SK-N-SH (cell line): ENCODE data around the gene LMF1. TPM values are rescaled to one million over a fixed set of nuclear protein-coding genes. Genes with fewer than 3 reads are reported as not detected.

Experiments
- CTCF ChIA-PET: fragments of 300-600, 350-600 bp; formaldehyde crosslinking; extraction: SDS; loops from one replicate; lab custom pipeline; 2021; lab: Yijun Ruan, JAX
- POLR2A ChIA-PET: fragments of 350-600 bp; sonication (Branson Sonifier 250); formaldehyde crosslinking; extraction: SDS; loops from one replicate; lab custom pipeline; 2020; ENCODE audit warnings: antibody characterized with exemption, inconsistent platforms; lab: Yijun Ruan, JAX
- DNase-seq: peaks from one replicate; pipeline ENCODE4 v3.0.0; 2012
- H2AFZ ChIP-seq: fragments of 200-600 bp; sonication (generic); 2 replicates; pipeline ENCODE4 v1.8.1; 2016; ENCODE audit warnings: antibody characterized with exemption, mild to moderate bottlenecking, low read depth
- H3F3A ChIP-seq: fragments of 200-600 bp; sonication (generic); replicated peaks from 2 replicates; pipeline ENCODE3; 2016; ENCODE audit warnings: antibody characterized with exemption, mild to moderate bottlenecking; ENCODE audit not compliant: insufficient read depth
- H3K27ac ChIP-seq, 2 experiments: fragments of 200-500 bp in 1 of 2; fragments of 200-600 bp in 1 of 2; sonication (Bioruptor generic) in 1 of 2; sonication (generic), shearing (Covaris generic) in 1 of 2; 2 replicates each; pipeline versions ENCODE4 v1.5.1 to v1.6.1; 2014 to 2016; ENCODE audit warnings: low read depth in 2 of 2, inconsistent platforms in 1 of 2, low read length in 1 of 2, mild to moderate bottlenecking in 1 of 2, mixed read lengths in 1 of 2
- H3K27me3 ChIP-seq: fragments of 200-600 bp; sonication (generic), shearing (Covaris generic); 2 replicates; pipeline ENCODE4 v1.6.1; 2016; ENCODE audit warnings: mixed run types; ENCODE audit not compliant: insufficient read depth
- H3K36me3 ChIP-seq, 2 experiments: fragments of 200-500 bp in 1 of 2; fragments of 200-600 bp in 1 of 2; sonication (Bioruptor generic) in 1 of 2; sonication (generic) in 1 of 2; replicated peaks in 1 of 2; 2 replicates each; pipeline versions ENCODE3 to v1.5.1; 2014 to 2016; ENCODE audit warnings: low read length in 1 of 2, mild to moderate bottlenecking in 1 of 2; ENCODE audit not compliant: insufficient read depth in 2 of 2, control insufficient read depth in 1 of 2
- H3K4me1 ChIP-seq, 2 experiments: fragments of 200-500 bp in 1 of 2; fragments of 200-600 bp in 1 of 2; sonication (Bioruptor generic) in 1 of 2; sonication (generic), shearing (Covaris generic) in 1 of 2; 2 replicates each; pipeline versions ENCODE4 v1.5.1 to v1.6.1; 2014 to 2016; ENCODE audit warnings: low read depth in 1 of 2, low read length in 1 of 2, mixed run types in 1 of 2; ENCODE audit not compliant: insufficient read depth in 2 of 2, control insufficient read depth in 1 of 2
- H3K4me2 ChIP-seq: fragments of 200-600 bp; sonication (generic), shearing (Covaris generic); 2 replicates; pipeline ENCODE4 v1.6.1; 2017; ENCODE audit warnings: mixed run types
- H3K4me3 ChIP-seq, 2 experiments: fragments of 200-500 bp in 1 of 2; fragments of 200-600 bp in 1 of 2; sonication (Bioruptor generic) in 1 of 2; sonication (generic), shearing (Covaris generic) in 1 of 2; 2 replicates each; pipeline versions ENCODE4 v1.5.1 to v1.8.1; 2014 to 2016; ENCODE audit warnings: low read depth in 2 of 2, inconsistent platforms in 1 of 2, low read length in 1 of 2, mild to moderate bottlenecking in 1 of 2, mixed read lengths in 1 of 2, moderate library complexity in 1 of 2
- H3K79me2 ChIP-seq: fragments of 200-600 bp; sonication (generic); 2 replicates; pipeline ENCODE4 v1.8.1; 2017; ENCODE audit warnings: mild to moderate bottlenecking; ENCODE audit not compliant: insufficient read depth
- H3K9ac ChIP-seq: fragments of 200-600 bp; sonication (generic); 2 replicates; pipeline ENCODE4 v1.6.1; 2017; ENCODE audit warnings: mixed run types
- H3K9me2 ChIP-seq: fragments of 200-600 bp; sonication (generic); 2 replicates; pipeline ENCODE4 v1.6.1; 2017; ENCODE audit warnings: mixed run types
- H3K9me3 ChIP-seq: fragments of 200-600 bp; sonication (generic); 2 replicates; pipeline ENCODE4 v1.6.1; 2017; ENCODE audit warnings: mixed run types, mild to moderate bottlenecking, moderate library complexity
- H4K20me1 ChIP-seq: fragments of 200-600 bp; sonication (generic); 2 replicates; pipeline ENCODE4 v1.6.1; 2017; ENCODE audit warnings: mild to moderate bottlenecking, mixed run types; ENCODE audit not compliant: insufficient read depth
- FOSL2 ChIP-seq: IDR thresholded peaks from 2 replicates; pipeline ENCODE4 v1.4.0; 2012; ENCODE audit warnings: low read depth, mild to moderate bottlenecking, moderate library complexity, borderline replicate concordance
- FOXJ3 ChIP-seq: sonication (generic); formaldehyde crosslinking; IDR thresholded peaks from 2 replicates; pipeline ENCODE4 v1.5.1; 2020; ENCODE audit warnings: mild to moderate bottlenecking, missing genetic modification reagents
- FOXM1 ChIP-seq: IDR thresholded peaks from 2 replicates; pipeline ENCODE4 v1.4.0; 2012; ENCODE audit warnings: low read depth, mild to moderate bottlenecking
- GABPA ChIP-seq: IDR thresholded peaks from 2 replicates; pipeline ENCODE4 v1.4.0; 2012; ENCODE audit warnings: low read depth, mild to moderate bottlenecking
- MXI1 ChIP-seq: IDR thresholded peaks from 2 replicates; pipeline ENCODE4 v1.6.1; 2012; ENCODE audit warnings: mild to moderate bottlenecking, low read depth, low read length, improper control_type of control experiment
- NFIC ChIP-seq: IDR thresholded peaks from 2 replicates; pipeline ENCODE4 v1.4.0; 2012; ENCODE audit warnings: borderline replicate concordance
- POLR2AphosphoS5 ChIP-seq: IDR thresholded peaks from 2 replicates; pipeline ENCODE4 v1.6.1; 2012; ENCODE audit warnings: low read depth, low read length
- RAD21 ChIP-seq: IDR thresholded peaks from 2 replicates; pipeline ENCODE4 v1.6.1; 2012; ENCODE audit warnings: mild to moderate bottlenecking, low read length
- RXRA ChIP-seq: IDR thresholded peaks from 2 replicates; pipeline ENCODE4 v1.4.0; 2012; ENCODE audit warnings: low read depth, mild to moderate bottlenecking, borderline replicate concordance
- TCF12 ChIP-seq: IDR thresholded peaks from 2 replicates; pipeline ENCODE4 v1.4.0; 2012
- WGBS: methylation state at CpG from one replicate; pipeline ENCODE4 v1.1.6; 2017; ENCODE audit warnings: low lambda C conversion rate; 5-methylcytosine and 5-hydroxymethylcytosine counted together
- polyA plus RNA-seq, 3 experiments: library from polyadenylated mRNA; depleted of rRNA; stranded (reverse); fragments of >200 nt; gene quantifications; 2 replicates each; pipeline ENCODE4 v1.2.3, GENCODE V29; 2012
- TF ChIP-seq, protein P1 (sequence below): fragments of 150-350 bp; IDR thresholded peaks from 2 replicates; pipeline ENCODE4 v1.6.1; 2016; ENCODE audit warnings: mild to moderate bottlenecking, low read depth, low read length
- TF ChIP-seq, protein P2 (sequence below): IDR thresholded peaks from 2 replicates; pipeline ENCODE4 v1.4.0; 2012; ENCODE audit warnings: low read depth, borderline replicate concordance

Gene LMF1
- polyA plus RNA-seq, 1 of the 3 experiments (the other 2 are of a cell fraction), result 5.7 TPM

DNA sequence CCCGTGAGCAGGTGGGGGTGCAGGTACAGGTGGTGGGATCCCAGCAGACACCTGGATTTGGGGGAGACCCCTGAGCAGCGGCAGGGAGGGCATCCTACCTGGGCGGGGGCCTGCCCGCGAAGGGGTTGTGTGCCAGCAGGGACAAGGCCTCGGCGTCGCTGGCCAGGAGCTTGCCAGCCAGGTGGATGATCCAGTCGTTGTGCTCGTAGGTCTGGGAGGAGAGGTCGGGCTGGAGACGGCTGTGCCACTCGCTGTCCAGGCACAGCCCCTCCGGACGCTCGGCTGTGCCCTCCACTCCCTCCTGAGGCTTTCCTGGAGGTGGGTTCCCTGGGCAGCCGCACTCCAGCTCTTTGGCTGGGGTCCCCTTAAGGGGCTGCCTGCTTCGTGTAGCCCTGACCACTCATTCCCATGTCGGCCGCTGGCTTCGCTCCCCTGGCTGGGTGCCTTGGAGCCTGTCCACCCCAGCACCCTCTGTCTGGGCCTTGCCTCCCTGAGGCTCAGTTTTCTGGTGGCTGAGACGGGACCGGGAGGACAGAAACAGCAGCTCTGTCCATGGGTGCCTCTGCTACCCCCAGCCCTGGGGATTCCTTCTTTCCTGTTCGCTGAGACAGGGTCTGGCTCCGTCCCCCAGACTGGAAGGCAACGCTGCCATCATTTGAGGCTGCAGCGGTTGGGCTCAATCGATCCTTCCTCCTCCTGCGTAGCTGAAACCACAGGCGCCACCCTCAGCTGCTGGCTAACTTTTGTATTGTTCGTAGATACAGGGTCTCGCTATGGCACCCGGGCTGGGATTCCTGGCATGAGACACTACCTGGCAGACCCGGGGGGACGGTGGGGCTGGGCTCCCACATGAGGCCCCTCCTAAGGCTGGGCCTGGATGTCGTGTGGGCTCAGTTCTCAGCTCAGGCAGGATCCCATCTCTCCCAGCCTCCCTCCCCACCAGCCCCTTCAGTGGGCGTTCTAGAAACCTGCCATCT, 101.7 kb downstream of the LMF1 start:
- no peaks in the 10 kb centered on the region for H3K27me3 ChIP-seq
- H3K27ac ChIP-seq, result no peak overlapping the region
- no peaks in the 10 kb centered on the region for H4K20me1 ChIP-seq
- ChIA-PET POLR2A (no interaction called here), CTCF (interaction anchor here (1.4 kb wide), 1 partner anchor 9 kb away, joined by 9 read pairs; no protein-coding TSS in a partner anchor)
- H3K4me2 ChIP-seq, result no peak overlapping the region
- H3K4me1 ChIP-seq, result no peaks in the 10 kb centered on the region
- H3K4me3 ChIP-seq, result no peak overlapping the region
- H3K79me2 ChIP-seq, result no peaks in the 10 kb centered on the region
- WGBS, result 88% methylated on average over 17 of the region's 37 CpGs
- no peak for TF ChIP-seq POLR2AphosphoS5
- TF ChIP-seq GABPA, result no peak
- no peak for TF ChIP-seq FOXM1
- H3K9me2 ChIP-seq, result no peaks in the 10 kb centered on the region
- no peak for DNase-seq
- H3K9ac ChIP-seq, result no peak overlapping the region
- no peak overlapping the region for H2AFZ ChIP-seq
- H3F3A ChIP-seq, result no peaks in the 10 kb centered on the region
- H3K36me3 ChIP-seq, result no peaks in the 10 kb centered on the region
- H3K9me3 ChIP-seq, result no peaks in the 10 kb centered on the region

DNA sequence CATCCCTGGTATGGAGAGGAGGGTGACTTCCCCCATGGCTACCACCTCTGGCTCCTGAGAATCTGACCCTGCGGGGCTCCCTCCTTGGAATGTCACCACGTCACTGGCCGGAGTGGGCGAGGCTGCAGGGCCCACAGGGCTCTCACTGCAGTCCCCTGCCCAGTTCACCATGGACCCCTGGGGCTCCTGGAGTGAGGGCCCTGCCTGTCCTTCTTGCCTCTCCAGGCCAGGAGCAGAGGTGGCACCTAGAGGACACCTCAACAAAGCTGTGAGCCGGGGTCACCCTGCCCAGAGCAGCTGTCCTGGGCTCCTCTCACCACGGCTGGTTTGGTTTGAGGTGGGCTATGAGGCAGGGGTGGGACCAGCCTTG, 102.4 kb downstream of the LMF1 start:
- Histone ChIP-seq H3K9ac (no peak overlapping the region), H3K9me3 (no peaks in the 10 kb centered on the region), H3K4me2 (no peak overlapping the region), H3K4me1 (no peaks in the 10 kb centered on the region), H2AFZ (no peak overlapping the region), H3K27me3 (no peaks in the 10 kb centered on the region), H3K9me2 (no peaks in the 10 kb centered on the region), H4K20me1 (no peaks in the 10 kb centered on the region), H3K36me3 (no peaks in the 10 kb centered on the region), H3K4me3 (no peak overlapping the region), H3K27ac (no peak overlapping the region), H3K79me2 (no peaks in the 10 kb centered on the region), H3F3A (no peaks in the 10 kb centered on the region)
- DNase-seq, result no peak
- CTCF ChIA-PET, result interaction anchor here (1.5 to 1.6 kb wide), 2 partner anchors 10 to 235 kb away, joined by 4 to 6 read pairs; no protein-coding TSS in a partner anchor
- TF ChIP-seq NFIC (no peak), TCF12 (no peak), MXI1 (no peak), RAD21 (no peak)
- POLR2A ChIA-PET, result no interaction called here
- WGBS, result 70% methylated on average over 2 of the region's 6 CpGs

DNA sequence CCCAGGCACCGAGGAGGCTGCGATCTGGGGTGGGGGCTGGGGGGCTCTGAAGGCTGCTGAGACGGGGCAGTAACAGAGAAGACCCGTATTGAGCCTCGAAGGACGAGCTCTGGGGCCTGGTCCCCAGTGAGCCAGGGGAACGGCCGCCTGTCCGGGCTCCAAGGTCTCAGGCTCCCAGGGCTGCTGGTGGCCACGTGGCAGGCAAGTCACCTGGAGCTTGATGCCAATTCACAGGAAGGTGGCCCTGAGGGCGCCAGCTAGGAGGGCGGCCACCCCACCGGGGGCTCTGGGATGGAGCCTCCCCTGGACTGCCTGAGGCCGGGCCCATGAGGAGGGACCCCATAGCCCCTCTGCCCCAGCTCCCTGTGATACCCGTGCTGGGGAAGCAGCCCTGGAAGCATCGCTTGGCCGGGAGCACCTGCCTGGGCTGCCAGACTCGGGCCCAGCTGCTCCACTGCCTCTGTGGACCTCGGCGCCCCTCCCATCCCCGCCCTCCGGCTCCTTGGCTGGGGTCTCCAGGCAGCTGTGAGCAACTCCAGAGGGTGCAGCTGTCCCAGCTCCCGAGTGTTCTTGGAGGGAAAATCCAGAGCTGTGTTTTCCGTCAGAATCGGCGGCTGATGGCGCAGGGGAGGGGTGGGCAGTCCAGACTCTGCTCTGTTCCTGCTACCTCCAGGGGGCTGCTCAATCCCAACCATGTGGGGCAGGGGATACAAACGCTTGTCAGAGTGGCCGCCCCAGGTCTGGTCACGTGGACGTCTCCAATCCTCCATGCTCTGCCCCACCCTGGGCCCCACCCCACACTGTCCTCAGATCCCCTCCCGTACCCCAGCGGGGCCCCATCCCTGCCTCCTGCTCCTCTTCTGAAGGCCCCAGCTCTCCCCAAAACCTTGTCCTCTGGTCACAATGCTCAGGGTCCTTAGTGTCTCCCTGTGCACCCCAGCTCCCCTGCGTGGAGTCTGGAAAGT, 103.1 kb downstream of the LMF1 start:
- no peaks in the 10 kb centered on the region for H3K9me3 ChIP-seq
- H3K4me3 ChIP-seq, result no peak overlapping the region
- H2AFZ ChIP-seq, result no peak overlapping the region
- H3K79me2 ChIP-seq, result no peaks in the 10 kb centered on the region
- no peaks in the 10 kb centered on the region for H3K4me1 ChIP-seq
- H3K27ac ChIP-seq, result no peak overlapping the region
- no peaks in the 10 kb centered on the region for H3K27me3 ChIP-seq
- no peaks in the 10 kb centered on the region for H4K20me1 ChIP-seq
- no peak overlapping the region for H3K4me2 ChIP-seq
- H3F3A ChIP-seq, result no peaks in the 10 kb centered on the region
- ChIA-PET CTCF (interaction anchor here (0.7 to 1.6 kb wide), 3 partner anchors 10 to 236 kb away, joined by 3 to 6 read pairs (median 4); no protein-coding TSS in a partner anchor), POLR2A (no interaction called here)
- 81% methylated on average over 14 of the region's 34 CpGs for WGBS
- no peak for DNase-seq
- no peaks in the 10 kb centered on the region for H3K9me2 ChIP-seq
- no peaks in the 10 kb centered on the region for H3K36me3 ChIP-seq
- H3K9ac ChIP-seq, result no peak overlapping the region
- TF ChIP-seq, protein P1, sequence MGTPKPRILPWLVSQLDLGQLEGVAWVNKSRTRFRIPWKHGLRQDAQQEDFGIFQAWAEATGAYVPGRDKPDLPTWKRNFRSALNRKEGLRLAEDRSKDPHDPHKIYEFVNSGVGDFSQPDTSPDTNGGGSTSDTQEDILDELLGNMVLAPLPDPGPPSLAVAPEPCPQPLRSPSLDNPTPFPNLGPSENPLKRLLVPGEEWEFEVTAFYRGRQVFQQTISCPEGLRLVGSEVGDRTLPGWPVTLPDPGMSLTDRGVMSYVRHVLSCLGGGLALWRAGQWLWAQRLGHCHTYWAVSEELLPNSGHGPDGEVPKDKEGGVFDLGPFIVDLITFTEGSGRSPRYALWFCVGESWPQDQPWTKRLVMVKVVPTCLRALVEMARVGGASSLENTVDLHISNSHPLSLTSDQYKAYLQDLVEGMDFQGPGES, result no peak
- no peak for TF ChIP-seq FOXJ3
- TF ChIP-seq, protein P2, sequence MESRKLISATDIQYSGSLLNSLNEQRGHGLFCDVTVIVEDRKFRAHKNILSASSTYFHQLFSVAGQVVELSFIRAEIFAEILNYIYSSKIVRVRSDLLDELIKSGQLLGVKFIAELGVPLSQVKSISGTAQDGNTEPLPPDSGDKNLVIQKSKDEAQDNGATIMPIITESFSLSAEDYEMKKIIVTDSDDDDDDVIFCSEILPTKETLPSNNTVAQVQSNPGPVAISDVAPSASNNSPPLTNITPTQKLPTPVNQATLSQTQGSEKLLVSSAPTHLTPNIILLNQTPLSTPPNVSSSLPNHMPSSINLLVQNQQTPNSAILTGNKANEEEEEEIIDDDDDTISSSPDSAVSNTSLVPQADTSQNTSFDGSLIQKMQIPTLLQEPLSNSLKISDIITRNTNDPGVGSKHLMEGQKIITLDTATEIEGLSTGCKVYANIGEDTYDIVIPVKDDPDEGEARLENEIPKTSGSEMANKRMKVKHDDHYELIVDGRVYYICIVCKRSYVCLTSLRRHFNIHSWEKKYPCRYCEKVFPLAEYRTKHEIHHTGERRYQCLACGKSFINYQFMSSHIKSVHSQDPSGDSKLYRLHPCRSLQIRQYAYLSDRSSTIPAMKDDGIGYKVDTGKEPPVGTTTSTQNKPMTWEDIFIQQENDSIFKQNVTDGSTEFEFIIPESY, result no peak
- no peak for TF ChIP-seq RAD21
- TF ChIP-seq RXRA, result no peak
- TF ChIP-seq FOSL2, result no peak
